22Rv1 (cell line): ENCODE data around the gene UBE2U.
"Not testable (repeated sequence)": the region's sequence is repeated elsewhere in the genome, so short reads cannot be mapped to it uniquely, and the experiment has no call there.

Experiments used
- H3K27ac ChIP-seq: fragments of 450-650 bp; 2 replicates; pipeline ENCODE4 v1.5.1; 2017
- ZFX ChIP-seq: fragments of 450-650 bp; IDR thresholded peaks from 2 replicates; pipeline ENCODE4 v1.6.1; 2017; ENCODE audit warnings: antibody characterized with exemption, borderline replicate concordance
- TF ChIP-seq, protein P1 (sequence below): fragments of 450-650 bp; IDR thresholded peaks from 2 replicates; pipeline ENCODE4 v1.5.1; 2017; ENCODE audit warnings: mild to moderate bottlenecking

Gene UBE2U

DNA sequence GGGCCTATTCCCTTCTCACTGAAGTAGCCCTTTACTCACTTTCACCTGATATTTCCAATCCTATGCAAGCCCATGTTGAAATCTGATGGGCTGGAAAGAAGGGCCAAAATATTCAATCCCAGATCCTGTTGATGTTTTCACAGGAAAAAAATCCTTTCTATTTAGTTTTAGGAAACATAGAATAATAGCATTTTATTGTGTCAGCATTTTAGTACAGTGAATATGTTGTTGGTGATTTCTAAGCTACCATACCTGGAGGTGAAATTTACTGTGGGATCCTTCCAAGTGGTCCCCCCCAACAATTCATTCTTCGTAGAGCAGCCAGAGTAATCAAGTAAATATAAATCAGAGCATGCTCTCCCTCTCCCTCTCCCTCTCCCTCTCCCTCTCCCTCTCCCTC is 3.4 kb upstream of the UBE2U start:
- TF ChIP-seq, protein P1, sequence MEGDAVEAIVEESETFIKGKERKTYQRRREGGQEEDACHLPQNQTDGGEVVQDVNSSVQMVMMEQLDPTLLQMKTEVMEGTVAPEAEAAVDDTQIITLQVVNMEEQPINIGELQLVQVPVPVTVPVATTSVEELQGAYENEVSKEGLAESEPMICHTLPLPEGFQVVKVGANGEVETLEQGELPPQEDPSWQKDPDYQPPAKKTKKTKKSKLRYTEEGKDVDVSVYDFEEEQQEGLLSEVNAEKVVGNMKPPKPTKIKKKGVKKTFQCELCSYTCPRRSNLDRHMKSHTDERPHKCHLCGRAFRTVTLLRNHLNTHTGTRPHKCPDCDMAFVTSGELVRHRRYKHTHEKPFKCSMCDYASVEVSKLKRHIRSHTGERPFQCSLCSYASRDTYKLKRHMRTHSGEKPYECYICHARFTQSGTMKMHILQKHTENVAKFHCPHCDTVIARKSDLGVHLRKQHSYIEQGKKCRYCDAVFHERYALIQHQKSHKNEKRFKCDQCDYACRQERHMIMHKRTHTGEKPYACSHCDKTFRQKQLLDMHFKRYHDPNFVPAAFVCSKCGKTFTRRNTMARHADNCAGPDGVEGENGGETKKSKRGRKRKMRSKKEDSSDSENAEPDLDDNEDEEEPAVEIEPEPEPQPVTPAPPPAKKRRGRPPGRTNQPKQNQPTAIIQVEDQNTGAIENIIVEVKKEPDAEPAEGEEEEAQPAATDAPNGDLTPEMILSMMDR, result no peak
- no peak for TF ChIP-seq ZFX

DNA sequence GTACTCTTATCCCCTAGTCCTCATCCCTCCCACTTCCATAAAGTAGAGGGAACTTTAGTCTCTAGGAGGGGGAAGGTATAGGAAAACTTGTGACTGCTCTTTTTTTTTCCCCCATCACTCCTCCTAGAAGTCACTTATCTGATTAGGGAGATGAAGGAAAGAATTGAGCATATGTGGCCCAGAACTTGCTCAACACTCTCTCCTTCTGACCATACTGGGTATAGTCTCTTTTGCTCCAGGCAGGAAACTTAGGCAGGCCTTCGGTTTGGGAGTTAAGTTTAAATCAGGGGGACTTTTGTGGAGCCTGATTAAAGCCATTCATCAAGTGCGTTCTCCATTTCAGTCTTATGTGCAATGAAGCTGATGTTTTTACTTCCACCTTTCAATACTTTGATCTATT is 5.8 kb downstream of the UBE2U start:
- TF ChIP-seq ZFX, result no peak
- TF ChIP-seq, protein P1, result no peak

More for the DNA sequence above, 3.4 kb upstream of the UBE2U start:
- H3K27ac ChIP-seq, result no peak overlapping the region

DNA sequence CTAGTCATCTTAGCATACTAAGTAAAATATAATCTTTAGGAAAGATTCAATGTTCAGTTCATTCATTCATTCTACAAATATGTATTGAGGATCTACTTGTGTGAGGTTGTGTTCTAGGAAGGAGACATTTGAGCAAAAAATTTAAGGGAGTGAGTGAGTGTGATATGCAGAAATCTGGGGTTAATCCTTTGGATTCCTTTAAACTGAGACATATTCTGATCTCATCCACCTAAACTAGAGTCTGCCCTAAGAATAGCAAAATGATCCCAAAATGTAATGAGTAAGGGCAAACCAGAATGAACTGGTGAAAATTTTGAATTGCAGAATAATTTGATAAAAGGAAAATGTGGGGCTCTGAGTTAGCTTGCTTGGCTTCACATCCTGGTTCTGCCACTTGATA is 8.6 kb downstream of the UBE2U start:
- H3K27ac ChIP-seq, result no peak overlapping the region
- TF ChIP-seq, protein P1, result no peak
- no peak for TF ChIP-seq ZFX

More for the DNA sequence above, 5.8 kb downstream of the UBE2U start:
- no peak overlapping the region for H3K27ac ChIP-seq

DNA sequence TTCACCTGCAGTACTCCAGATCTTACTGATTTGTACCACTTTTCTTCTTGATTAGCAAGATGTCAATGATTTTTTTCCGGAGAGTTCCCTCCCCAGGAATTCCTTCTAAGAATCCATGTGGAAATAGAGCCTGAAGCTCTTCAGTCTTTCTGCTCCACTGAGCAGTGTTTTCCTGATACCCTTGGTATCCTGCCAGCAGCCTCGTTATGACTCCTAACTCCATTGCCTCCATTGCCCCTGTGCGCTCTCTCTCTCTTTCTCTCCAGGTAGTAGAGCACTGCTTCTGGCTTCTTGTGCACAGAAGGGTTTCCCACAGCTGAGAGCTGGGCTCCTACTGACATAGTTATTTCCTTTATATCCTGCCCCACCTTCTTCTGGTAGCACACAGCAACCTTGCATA is 12.2 kb downstream of the UBE2U start:
- H3K27ac ChIP-seq, result no peak overlapping the region
- TF ChIP-seq, protein P1, result no peak
- TF ChIP-seq ZFX, result no peak

DNA sequence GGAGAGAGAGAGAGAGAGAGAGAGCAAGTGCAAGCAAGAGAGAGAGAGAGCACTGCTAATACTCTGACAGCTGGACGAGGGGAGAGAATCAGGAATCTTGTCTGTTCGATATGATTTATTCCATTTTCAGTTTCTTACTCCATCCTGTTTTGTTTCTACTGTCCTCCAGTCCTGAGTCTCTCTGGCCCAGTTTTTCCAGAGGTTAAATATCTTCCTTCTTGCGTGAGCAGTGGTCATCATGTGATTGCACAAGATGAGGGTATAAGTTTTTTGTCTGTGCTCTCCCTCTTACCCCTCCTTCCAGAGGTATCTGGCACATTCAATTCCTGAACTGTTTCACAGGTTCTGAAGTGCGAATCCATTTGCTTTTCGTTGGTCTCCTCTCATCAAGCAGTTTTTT is 16.8 kb downstream of the UBE2U start:
- TF ChIP-seq ZFX, result no peak
- TF ChIP-seq, protein P1, result no peak
- no peak overlapping the region for H3K27ac ChIP-seq

DNA sequence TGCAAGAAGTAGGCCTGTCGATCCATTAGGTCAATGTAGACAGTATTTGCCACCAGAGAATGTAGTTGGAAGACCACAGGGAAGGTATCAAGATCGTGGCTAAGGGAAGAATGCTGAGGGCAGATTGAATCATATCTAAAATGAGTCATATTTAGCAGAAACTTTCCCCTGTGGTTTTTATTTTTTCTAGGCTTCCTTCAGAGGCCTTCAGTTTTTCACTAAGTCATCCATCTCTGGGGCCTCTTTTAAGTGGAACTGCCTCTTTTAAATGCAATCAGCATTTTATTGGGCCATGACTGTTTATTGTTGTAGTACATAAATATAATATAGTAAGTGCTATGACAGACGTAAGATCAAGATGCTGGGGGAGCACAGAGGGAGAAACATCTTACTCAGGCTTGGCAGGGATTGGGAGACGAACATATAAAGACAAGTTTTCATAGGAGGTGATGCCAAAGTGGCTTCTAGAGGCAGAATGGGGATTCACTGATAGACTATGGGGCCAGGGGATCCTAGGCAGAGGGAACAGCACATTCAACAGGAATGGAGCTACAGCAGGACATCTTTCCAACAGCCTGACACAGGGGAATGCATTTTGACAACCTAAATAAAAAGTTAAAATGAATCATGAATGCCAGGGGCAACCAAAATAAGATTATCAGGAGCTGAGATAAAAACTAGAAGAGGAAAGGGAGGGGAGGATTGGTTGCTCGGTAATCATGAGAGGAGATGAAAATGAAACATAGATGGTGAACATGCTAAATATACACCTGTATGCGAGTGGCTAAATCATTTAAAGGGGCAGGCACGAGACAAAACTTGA is 20.1 kb downstream of the UBE2U start:
- no peak overlapping the region for H3K27ac ChIP-seq
- TF ChIP-seq ZFX, result no peak
- TF ChIP-seq, protein P1, result no peak

DNA sequence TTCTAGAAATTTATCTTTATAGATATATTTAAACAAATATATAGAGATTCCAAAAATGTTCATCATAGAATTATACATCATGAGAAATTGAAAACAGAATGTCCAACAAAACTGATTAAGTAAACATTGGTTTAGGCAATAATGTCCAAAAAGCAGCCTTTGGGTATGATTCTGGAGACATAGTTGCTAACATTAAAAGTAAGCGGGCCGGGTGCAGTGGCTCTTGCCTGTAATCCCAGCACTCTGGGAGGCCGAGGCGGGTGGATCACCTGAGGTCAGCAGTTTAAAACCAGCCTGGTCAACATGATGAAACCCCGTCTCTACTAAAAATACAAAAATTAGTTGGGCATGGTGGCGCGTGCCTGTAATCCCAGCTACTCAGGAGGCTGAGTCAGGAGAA is 20.8 kb downstream of the UBE2U start:
- H3K27ac ChIP-seq, result not testable (repeated sequence)
